ENCODE measurements around the gene DTL.
A peak's percentile ranks its signal among the peaks of the same experiment; 100 is the strongest.

DTL gene

GRCh38 chr1:212035835-212036605, 472 bp downstream of the DTL start:
- peak in 1 of 2 experiments; percentile 39 for DNase-seq

GRCh38 chr1:212037900-212038299, 2.4 kb downstream of the DTL start:
- DNase-seq: no peak

DNA sequence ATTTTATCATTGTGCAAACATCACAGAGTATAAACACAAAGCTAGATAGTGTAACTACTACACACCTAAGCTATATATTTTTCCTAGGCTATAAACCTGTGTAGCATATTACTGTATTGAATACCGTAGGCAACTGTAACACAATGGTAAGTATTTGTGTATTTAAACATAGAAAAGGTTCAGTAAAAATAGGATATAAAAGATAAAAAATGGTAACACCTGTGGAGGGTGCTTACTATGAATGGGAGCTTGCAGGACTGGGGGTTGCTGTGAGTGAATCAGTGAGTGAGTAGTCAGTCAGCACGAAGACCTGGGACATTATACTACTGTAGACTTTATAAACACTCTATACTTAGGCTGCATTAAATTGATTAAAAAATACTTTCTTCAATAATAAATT, 4.1 kb downstream of the DTL start:
- DNase-seq: no peak

- DNase-seq: no peak
Measured at GRCh38 chr1:212040629-212041412, 5.3 kb downstream of the DTL start.

DNA sequence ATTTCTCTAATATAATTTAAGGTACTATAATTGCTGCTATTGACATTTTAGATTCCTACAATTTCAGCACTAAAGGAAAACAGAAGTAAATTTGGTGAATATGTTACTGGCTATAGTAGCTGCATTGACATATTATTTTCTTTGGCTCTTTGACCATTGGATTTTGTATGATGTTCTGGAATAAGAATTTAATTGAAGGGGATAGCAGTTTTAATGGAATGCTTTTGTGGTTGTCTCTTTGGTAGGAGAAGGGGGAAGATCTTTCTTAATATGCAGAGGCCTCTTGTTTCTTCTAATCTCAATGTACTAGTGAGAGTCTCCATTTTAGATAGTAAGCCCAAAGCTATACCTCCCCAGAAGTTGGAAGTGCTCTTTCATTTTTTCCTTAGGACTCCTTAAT, 6.9 kb downstream of the DTL start:
- no peak for DNase-seq

DNA sequence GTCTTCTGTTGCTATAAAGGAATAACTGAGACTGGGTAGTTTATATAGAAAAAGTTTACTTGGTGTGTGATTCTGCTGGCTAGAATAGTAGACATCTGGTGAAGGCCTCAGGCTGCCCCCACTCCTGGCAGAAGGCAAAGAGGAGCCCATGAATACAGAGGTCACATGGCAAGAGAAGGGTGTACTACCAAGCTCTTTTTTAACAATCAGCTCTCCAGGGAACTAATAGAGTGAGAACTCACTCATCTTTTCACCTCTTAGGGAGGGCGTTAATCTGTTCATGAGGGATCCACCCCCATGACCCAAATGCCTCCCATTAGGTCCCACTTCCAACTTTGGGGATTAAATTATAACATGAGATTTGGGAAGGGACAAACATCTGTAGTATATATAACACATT, 9.3 kb downstream of the DTL start:
- DNase-seq: no peak

GRCh38 chr1:212045981-212046380, 10.4 kb downstream of the DTL start:
- DNase-seq: no peak

GRCh38 chr1:212053993-212054392, 18.4 kb downstream of the DTL start:
- no peak for DNase-seq

GRCh38 chr1:212055333-212055732, 19.8 kb downstream of the DTL start:
- no peak for DNase-seq

DNA sequence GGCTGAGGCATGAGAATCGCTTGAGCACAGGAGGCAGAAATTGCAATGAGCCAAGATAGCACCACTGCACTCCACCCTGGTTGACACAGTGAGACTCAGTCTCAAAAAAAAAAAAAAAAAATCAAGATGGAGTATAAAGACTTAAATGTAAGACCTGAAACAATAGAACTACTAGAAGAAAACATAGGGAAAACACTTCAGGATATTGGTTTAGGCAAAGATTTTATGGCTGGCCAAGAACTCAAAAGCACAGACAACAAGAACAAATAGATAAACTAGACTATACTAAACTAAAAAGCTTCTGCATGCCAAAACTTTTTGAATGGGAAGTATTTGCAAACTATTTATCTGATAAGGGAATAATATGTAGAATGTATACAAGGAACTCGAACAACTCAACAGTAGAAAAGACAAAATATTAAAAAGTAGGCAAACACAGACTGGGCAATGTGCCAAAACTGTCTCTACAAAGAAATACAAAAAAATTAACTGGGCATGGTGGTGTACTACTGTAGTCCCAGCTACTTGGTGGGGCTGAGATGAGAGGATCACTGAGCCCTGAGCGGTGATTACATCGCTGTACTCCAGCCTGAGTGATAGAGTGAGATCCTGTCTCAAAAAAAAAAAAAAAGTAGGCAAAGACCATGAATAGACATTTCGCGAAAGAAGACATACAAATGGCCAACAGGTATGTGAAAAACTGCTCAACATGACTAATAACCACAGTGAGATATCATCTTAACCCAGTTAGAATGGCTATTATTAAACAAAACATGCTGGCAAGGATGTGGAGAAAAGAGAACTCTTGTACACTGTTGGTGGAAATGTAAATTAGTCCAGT, 25.3 kb downstream of the DTL start:
- DNase-seq: no peak

DNA sequence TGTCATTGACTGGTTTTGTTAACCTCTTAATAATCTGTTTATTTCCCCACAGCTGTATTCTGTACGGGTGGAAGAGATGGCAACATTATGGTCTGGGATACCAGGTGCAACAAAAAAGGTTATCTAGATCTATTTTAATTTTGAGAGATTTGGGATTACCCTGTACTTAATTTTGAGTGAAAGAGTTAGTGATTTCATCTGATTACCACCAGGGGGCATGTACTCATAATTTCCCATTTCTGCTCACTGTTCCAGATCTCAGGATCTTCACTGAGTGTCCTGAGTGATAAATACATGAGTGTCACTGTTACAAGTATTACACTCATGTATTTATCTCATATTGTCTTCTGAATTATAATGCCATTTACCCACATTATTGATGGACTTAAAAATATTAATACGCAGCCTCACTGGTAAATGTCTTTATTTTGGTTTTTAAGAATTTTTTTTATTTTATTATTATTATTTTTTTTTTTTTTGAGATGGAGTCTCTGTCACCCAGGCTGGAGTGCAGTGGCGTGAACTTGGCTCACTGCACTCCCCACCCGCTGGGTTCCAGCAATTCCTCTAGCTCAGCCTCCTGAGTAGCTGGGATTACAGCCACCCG, 27.4 kb downstream of the DTL start:
- peak; percentile 54 to 62 for DNase-seq

DNA sequence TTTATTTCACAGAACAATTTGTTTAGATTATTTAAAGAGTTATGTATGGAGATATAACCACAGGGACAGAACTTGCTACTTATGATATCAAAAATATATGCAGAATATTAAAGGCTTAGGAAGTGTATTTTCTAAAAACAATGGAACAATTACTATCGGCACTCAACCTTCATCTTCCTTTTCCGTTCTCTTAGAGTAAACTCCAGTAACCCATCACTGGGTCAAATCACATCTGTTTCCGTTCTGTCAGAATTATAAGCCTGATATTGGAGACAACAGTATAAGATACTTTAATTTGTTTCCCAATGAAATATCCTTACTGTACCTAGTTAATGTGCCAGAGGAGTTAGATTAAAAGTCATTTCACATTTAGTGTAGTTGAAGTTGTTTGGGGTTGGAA, 32.2 kb downstream of the DTL start:
- DNase-seq: no peak

- DNase-seq: peak; percentile 14 to 45
Measured at GRCh38 chr1:212070720-212071302, 35.3 kb downstream of the DTL start.

DNA sequence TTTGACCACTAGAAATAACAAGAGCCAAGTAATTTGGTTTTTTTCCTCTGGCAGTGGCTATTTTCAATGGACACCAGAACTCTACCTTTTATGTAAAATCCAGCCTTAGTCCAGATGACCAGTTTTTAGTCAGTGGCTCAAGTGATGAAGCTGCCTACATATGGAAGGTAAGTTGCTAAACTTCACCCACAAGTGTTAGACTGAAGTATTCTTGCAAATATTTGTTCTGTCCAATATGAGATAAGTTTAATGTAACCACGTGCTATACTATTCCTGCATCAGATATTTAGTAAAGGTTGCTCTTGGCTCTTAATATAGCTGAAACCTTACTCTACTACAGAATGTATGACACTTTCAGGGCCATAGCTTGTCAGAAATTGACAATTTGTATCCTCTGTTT, 36.5 kb downstream of the DTL start:
- DNase-seq: no peak

DNA sequence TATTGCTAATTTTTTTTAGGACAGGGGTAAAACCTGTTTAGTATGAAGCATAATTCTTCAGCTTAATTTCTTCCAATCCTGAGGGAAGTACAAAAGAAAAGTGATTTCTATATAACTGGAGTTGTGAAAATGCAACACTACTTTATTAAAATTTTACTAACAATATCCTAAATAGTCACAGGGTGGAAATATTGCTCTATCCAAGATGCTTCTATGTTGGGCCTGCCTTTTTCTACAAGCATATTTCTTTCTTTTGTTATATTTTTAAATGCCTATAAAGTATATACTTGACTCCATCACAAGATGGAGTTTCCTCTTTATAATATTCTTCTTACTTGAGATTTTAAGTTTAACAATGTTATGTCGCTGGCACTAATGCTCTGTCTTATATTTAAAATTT, 37.9 kb downstream of the DTL start:
- DNase-seq: no peak

GRCh38 chr1:212074313-212074712, 38.8 kb downstream of the DTL start:
- DNase-seq: no peak

DNA sequence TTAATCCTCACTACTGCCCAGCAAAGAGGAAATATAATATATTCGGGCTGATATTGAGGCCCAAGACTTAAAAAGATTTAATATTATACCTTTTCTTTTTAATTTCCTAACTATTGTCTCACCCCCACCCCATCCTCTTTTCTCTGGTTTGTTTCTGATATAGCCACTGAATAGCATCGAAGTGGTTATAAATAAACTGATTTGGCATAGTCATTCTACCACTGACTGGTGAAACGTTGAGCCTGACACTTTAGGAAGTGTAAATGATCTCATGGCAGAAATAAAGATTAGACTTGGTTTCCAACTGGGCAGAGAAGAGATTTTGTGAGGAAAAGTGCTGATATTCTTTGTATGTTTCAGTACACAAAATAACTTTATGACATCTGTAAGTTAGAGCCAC, 39.3 kb downstream of the DTL start:
- DNase-seq: no peak

DNA sequence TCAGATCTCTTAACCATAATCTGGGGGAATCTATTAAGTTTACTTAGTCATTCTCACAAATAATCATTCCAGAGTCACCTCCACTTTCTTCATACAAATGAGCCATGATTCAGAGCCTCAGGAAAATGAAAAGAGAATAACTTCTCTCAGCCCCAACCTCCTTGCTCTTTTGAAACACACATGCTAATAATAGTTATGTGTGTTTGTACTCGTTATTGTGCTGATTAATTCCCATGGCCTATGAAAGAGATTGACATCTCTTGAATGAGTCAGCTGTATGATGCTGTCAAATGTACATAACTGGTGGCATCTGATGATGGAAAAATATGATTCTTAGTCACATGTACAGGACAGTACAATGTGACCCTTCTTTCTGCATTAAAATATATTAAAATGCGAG, 41.5 kb downstream of the DTL start:
- no peak for DNase-seq

DNA sequence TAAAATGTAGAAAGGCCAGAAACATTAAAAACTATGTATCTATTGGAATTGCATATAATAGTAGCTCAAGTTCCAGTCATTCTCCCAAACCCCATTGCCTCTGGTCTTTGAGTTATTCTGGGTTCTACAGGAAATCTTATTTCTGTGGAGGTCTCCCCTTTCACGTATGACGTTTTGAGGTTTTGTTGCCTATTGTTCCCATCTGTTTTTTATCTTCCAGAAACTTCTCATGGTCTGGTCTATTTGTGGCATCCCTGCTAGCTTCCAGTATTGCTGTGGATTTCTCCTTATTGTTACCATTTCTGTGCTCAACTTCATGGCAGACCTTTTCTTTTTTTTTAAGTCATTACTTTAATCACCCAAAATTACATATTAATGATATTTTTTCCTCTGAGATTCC, 43.3 kb downstream of the DTL start:
- no peak for DNase-seq

DNA sequence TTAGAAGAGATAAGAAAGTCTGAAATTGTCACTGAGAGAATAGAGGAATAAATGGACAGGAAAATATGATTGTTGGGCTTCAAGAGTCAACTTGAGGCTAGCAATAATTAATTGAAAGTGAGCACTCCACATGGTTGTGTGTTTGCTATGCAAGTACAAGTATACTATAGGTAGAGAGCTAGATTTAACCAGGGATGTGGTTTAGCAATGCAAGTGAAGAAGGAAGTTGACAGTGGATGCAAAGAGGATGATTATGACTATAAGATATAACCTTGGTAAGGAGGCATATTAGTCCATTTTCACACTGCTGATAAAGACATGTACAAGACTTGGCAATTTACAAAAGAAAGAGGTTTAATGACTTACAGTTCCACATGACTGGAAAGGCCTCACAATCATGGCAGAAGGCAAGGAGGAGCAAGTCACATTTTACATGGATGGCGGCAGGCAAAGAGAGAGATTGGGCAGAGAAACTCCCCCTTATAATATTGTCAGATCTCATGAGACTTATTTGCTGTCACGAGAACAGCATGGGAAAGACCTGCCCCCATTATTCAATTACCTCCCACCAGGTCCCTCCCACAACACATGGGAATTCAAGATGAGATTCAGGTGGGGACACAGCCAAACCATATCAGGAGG, 47.3 kb downstream of the DTL start:
- DNase-seq: no peak

GRCh38 chr1:212089560-212090163, 54.1 kb downstream of the DTL start:
- DNase-seq: no peak

Measured in NCI-H2081 (cell line).